Measurements from ENCODE around the gene TENM3.

DNA sequence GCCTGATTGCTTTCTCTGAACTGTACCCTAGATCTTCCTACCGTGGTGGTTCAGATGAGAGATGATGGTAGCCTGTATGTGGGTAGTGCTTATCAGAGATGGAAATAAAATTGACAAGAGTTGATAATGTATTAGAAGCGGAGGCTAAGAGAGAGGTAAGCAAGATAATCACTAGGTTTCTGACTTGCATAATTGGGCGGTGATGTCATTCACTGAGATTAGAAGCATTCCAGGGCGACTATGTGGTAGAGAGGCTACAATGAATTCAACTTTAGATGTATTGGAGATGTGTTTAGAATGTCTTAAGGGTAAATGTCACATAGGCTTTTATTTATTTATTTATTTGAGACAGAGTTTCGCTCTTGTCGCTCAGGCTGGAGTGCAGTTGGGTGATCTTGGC is 415 bp upstream of the TENM3 start:
- TF ChIP-seq, protein P1, sequence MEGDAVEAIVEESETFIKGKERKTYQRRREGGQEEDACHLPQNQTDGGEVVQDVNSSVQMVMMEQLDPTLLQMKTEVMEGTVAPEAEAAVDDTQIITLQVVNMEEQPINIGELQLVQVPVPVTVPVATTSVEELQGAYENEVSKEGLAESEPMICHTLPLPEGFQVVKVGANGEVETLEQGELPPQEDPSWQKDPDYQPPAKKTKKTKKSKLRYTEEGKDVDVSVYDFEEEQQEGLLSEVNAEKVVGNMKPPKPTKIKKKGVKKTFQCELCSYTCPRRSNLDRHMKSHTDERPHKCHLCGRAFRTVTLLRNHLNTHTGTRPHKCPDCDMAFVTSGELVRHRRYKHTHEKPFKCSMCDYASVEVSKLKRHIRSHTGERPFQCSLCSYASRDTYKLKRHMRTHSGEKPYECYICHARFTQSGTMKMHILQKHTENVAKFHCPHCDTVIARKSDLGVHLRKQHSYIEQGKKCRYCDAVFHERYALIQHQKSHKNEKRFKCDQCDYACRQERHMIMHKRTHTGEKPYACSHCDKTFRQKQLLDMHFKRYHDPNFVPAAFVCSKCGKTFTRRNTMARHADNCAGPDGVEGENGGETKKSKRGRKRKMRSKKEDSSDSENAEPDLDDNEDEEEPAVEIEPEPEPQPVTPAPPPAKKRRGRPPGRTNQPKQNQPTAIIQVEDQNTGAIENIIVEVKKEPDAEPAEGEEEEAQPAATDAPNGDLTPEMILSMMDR (IDR thresholded peaks at IDR 0.05), result no peak
- TF ChIP-seq POLR2A (IDR thresholded peaks at IDR 0.05), result no peak

Measured in uterus (tissue), 2 donors.